HG02678 (cell line): ENCODE measurements around the gene ENDOG.
"Not testable (repeated sequence)": the region's sequence is repeated elsewhere in the genome, so short reads cannot be mapped to it uniquely, and the experiment has no call there.

Experiments used
- ATAC-seq: cut with Tn5 transposase; IDR thresholded peaks from one replicate; pipeline ENCODE4 v1.9.1; 2021; ENCODE audit warnings: mild to moderate bottlenecking, moderate library complexity; ENCODE audit not compliant: unreplicated experiment

ENDOG gene

GRCh38 chr9:128818099-128818838 lies at the start of gene ENDOG:
TSS of gene ENDOG (plus strand) at chr9:128818500. CDS start at chr9:128818685, 185 bp downstream.
- ATAC-seq: peak; percentile 91

- no peak for ATAC-seq
Measured at GRCh38 chr9:128768606-128769005, 49.7 kb upstream of the ENDOG start.

GRCh38 chr9:128770286-128771030 lies 47.8 kb upstream of the ENDOG start:
- no peak for ATAC-seq

- peak; percentile 28 for ATAC-seq
Measured at GRCh38 chr9:128771094-128771721, 47.1 kb upstream of the ENDOG start.

- peak; percentile 90 for ATAC-seq
Measured at GRCh38 chr9:128771745-128772519, 46.4 kb upstream of the ENDOG start, which contains the start of gene ZER1. TSS of gene ZER1 (minus strand) at chr9:128771927. CDS start at chr9:128755565, 16,362 bp downstream.

- ATAC-seq: no peak
Measured at GRCh38 chr9:128773049-128773448, 45.3 kb upstream of the ENDOG start.

- no peak for ATAC-seq
Measured at GRCh38 chr9:128774804-128775203, 43.5 kb upstream of the ENDOG start.

- ATAC-seq: not testable (repeated sequence)
Measured at GRCh38 chr9:128780093-128780492, 38.2 kb upstream of the ENDOG start.

- no peak for ATAC-seq
Measured at GRCh38 chr9:128781187-128782070, 36.9 kb upstream of the ENDOG start.

- ATAC-seq: no peak
Measured at GRCh38 chr9:128782669-128783068, 35.6 kb upstream of the ENDOG start.

- no peak for ATAC-seq
Measured at GRCh38 chr9:128785427-128785826, 32.9 kb upstream of the ENDOG start.

- peak; percentile 92 for ATAC-seq
Measured at GRCh38 chr9:128786681-128787601, 31.4 kb upstream of the ENDOG start, which contains the start of gene TBC1D13. TSS of gene TBC1D13 (plus strand) at chr9:128787253. CDS start at chr9:128787354, 101 bp downstream.

- ATAC-seq: no peak
Measured at GRCh38 chr9:128787659-128788058, 30.6 kb upstream of the ENDOG start.

- ATAC-seq: no peak
Measured at GRCh38 chr9:128788445-128788844, 29.9 kb upstream of the ENDOG start.

- ATAC-seq: no peak
Measured at GRCh38 chr9:128790536-128790935, 27.8 kb upstream of the ENDOG start.

GRCh38 chr9:128792134-128792533 lies 26.2 kb upstream of the ENDOG start:
- ATAC-seq: no peak

- ATAC-seq: no peak
Measured at GRCh38 chr9:128792978-128793686, 25.2 kb upstream of the ENDOG start.

GRCh38 chr9:128794961-128795360 lies 23.3 kb upstream of the ENDOG start:
- ATAC-seq: not testable (repeated sequence)
